H1 (cell line): ENCODE measurements around the gene DPYSL4. TPM values are rescaled to one million over a fixed set of nuclear protein-coding genes. Genes with fewer than 3 reads are reported as not detected.

Experiments used
- CTCF ChIA-PET: fragments of 300-600 bp; sonication (Branson Sonifier 250); formaldehyde crosslinking; loops from one replicate; lab custom pipeline; 2021; ENCODE audit not compliant: partially characterized antibody; lab: Charles Lee
- POLR2A ChIA-PET: fragments of 300-600 bp; sonication (Branson Sonifier 250); formaldehyde crosslinking; loops from one replicate; lab custom pipeline; 2021; ENCODE audit warnings: inconsistent platforms; ENCODE audit not compliant: partially characterized antibody; lab: Charles Lee
- DNase-seq, 2 experiments: peaks; one replicate each; pipeline versions ENCODE4 v3.0.0 to v3.0.0-alpha.2; 2010 to 2022; ENCODE audit warnings: low spot score in 2 of 2, low read depth in 1 of 2, mixed read lengths in 1 of 2
- FAIRE-seq: peaks from 2 replicates; lab custom pipeline; 2011; peaks lifted over from hg19 to GRCh38; lab: Jason Lieb, UNC
- H2AFZ ChIP-seq: 2 replicates; pipeline ENCODE4 v1.8.1; 2012; ENCODE audit warnings: low read length, inconsistent platforms
- H2AK5ac ChIP-seq: 2 replicates; pipeline ENCODE4 v1.6.1; 2013; ENCODE audit warnings: low read depth, low read length
- H2BK120ac ChIP-seq: replicated peaks from 2 replicates; pipeline ENCODE3; 2013; ENCODE audit warnings: low read depth, low read length, inconsistent platforms
- H2BK12ac ChIP-seq: 2 replicates; pipeline ENCODE4 v1.6.1; 2013; ENCODE audit warnings: low read depth, low read length
- H2BK15ac ChIP-seq: 2 replicates; pipeline ENCODE4 v1.6.1; 2013; ENCODE audit warnings: low read length
- H2BK20ac ChIP-seq: 2 replicates; pipeline ENCODE4 v1.6.1; 2013; ENCODE audit warnings: low read length
- H2BK5ac ChIP-seq: 2 replicates; pipeline ENCODE4 v1.6.1; 2013; ENCODE audit warnings: low read depth, low read length
- H3K14ac ChIP-seq: 2 replicates; pipeline ENCODE4 v1.6.1; 2013; ENCODE audit warnings: inconsistent platforms; ENCODE audit not compliant: insufficient read length
- H3K18ac ChIP-seq: 2 replicates; pipeline ENCODE4 v1.6.1; 2013; ENCODE audit warnings: low read length; ENCODE audit errors: extremely low read depth
- H3K23ac ChIP-seq: 2 replicates; pipeline ENCODE4 v1.6.1; 2013; ENCODE audit warnings: inconsistent platforms; ENCODE audit not compliant: insufficient read length
- H3K23me2 ChIP-seq: 2 replicates; pipeline ENCODE4 v1.6.1; 2013; ENCODE audit warnings: low read depth, low read length
- H3K27ac ChIP-seq: 2 replicates; pipeline ENCODE4 v1.6.1; 2011; ENCODE audit warnings: low read depth, low read length, inconsistent platforms
- H3K27me3 ChIP-seq, 4 experiments: replicated peaks in 1 of 4; 1 replicate in 1 of 4; 2 replicates in 3 of 4; pipeline versions ENCODE4 v1.6.1 to v1.8.1; 2011 to 2013; ENCODE audit warnings: low read length in 3 of 4, mild to moderate bottlenecking in 3 of 4, inconsistent platforms in 2 of 4, mixed read lengths in 2 of 4, moderate library complexity in 1 of 4; ENCODE audit not compliant: control insufficient read depth in 3 of 4, insufficient read depth in 3 of 4; ENCODE audit errors: extremely low read depth in 1 of 4
- H3K36me3 ChIP-seq, 4 experiments: 2 replicates each; pipeline versions ENCODE4 v1.6.1 to v1.8.1; 2011 to 2013; ENCODE audit warnings: mild to moderate bottlenecking in 4 of 4, low read length in 3 of 4, moderate library complexity in 2 of 4, control low read depth in 1 of 4, inconsistent platforms in 1 of 4; ENCODE audit not compliant: insufficient read depth in 4 of 4, control insufficient read depth in 2 of 4
- H3K4ac ChIP-seq: replicated peaks from 2 replicates; pipeline ENCODE3; 2013; ENCODE audit warnings: low read length, low read depth, mixed read lengths, inconsistent platforms; ENCODE audit not compliant: insufficient read length
- H3K4me1 ChIP-seq, 4 experiments: replicated peaks in 1 of 4; 1 replicate in 1 of 4; 2 replicates in 3 of 4; pipeline versions ENCODE4 v1.6.1 to v1.8.1; 2011 to 2013; ENCODE audit warnings: low read length in 3 of 4, inconsistent platforms in 2 of 4, mixed read lengths in 1 of 4; ENCODE audit not compliant: insufficient read depth in 4 of 4, control insufficient read depth in 3 of 4
- H3K4me2 ChIP-seq, 2 experiments: 2 replicates each; pipeline versions ENCODE4 v1.6.1 to v1.8.1; 2011 to 2013; ENCODE audit warnings: low read depth in 2 of 2, low read length in 2 of 2, control low read depth in 1 of 2, inconsistent platforms in 1 of 2, mild to moderate bottlenecking in 1 of 2; ENCODE audit not compliant: insufficient read depth in 1 of 2
- H3K4me3 ChIP-seq, 4 experiments: fragments of 200-600, 300-600 bp in 1 of 4; sonication (generic), shearing (Covaris generic), sonication (Bioruptor Twin) in 1 of 4; 2 replicates each; pipeline versions ENCODE4 v1.5.1 to v1.8.1; 2011 to 2016; ENCODE audit warnings: low read length in 4 of 4, low read depth in 3 of 4, control low read depth in 2 of 4, inconsistent platforms in 2 of 4, mild to moderate bottlenecking in 2 of 4, mixed read lengths in 1 of 4, moderate library complexity in 1 of 4; ENCODE audit not compliant: insufficient read depth in 2 of 4; ENCODE audit errors: extremely low read depth in 1 of 4
- H3K56ac ChIP-seq: replicated peaks from 2 replicates; pipeline ENCODE3; 2013; ENCODE audit warnings: low read depth, mild to moderate bottlenecking, mixed read lengths, low read length, inconsistent platforms; ENCODE audit not compliant: insufficient read length
- H3K79me1 ChIP-seq: 2 replicates; pipeline ENCODE4 v1.6.1; 2013; ENCODE audit warnings: low read depth, low read length, control low read depth
- H3K79me2 ChIP-seq, 2 experiments: 2 replicates each; pipeline versions ENCODE4 v1.6.1 to v1.8.1; 2012 to 2013; ENCODE audit warnings: low read length in 2 of 2, mild to moderate bottlenecking in 2 of 2, inconsistent platforms in 1 of 2; ENCODE audit not compliant: insufficient read depth in 2 of 2, control insufficient read depth in 1 of 2
- H3K9ac ChIP-seq, 4 experiments: replicated peaks in 1 of 4; 1 replicate in 1 of 4; 2 replicates in 3 of 4; pipeline versions ENCODE4 v1.6.1 to v1.8.1; 2011 to 2013; ENCODE audit warnings: low read depth in 3 of 4, low read length in 3 of 4, control low read depth in 2 of 4, mild to moderate bottlenecking in 2 of 4, moderate library complexity in 2 of 4, inconsistent platforms in 1 of 4; ENCODE audit errors: extremely low read depth in 1 of 4
- H3K9me3 ChIP-seq, 2 experiments: 2 replicates each; pipeline versions ENCODE4 v1.6.1 to v1.8.1; 2012 to 2013; ENCODE audit warnings: mild to moderate bottlenecking in 2 of 2, moderate library complexity in 2 of 2, control low read depth in 1 of 2, inconsistent platforms in 1 of 2, low read depth in 1 of 2, low read length in 1 of 2, mixed read lengths in 1 of 2; ENCODE audit not compliant: insufficient read depth in 2 of 2
- H4K20me1 ChIP-seq, 2 experiments: replicated peaks in 1 of 2; 2 replicates each; pipeline versions ENCODE3 to v1.8.1; 2011 to 2013; ENCODE audit warnings: inconsistent platforms in 2 of 2, low read length in 2 of 2, mild to moderate bottlenecking in 1 of 2; ENCODE audit not compliant: insufficient read depth in 2 of 2, control insufficient read depth in 1 of 2
- H4K5ac ChIP-seq: 2 replicates; pipeline ENCODE4 v1.6.1; 2013; ENCODE audit warnings: low read length, low read depth, mixed read lengths, inconsistent platforms; ENCODE audit not compliant: insufficient read length
- H4K8ac ChIP-seq: 2 replicates; pipeline ENCODE4 v1.8.0; 2013; ENCODE audit warnings: mild to moderate bottlenecking, moderate library complexity, low read length, inconsistent platforms; ENCODE audit not compliant: insufficient read depth; ENCODE audit errors: extremely low read depth
- H4K91ac ChIP-seq: replicated peaks from 2 replicates; pipeline ENCODE3; 2013; ENCODE audit warnings: low read length, mixed read lengths, inconsistent platforms; ENCODE audit not compliant: insufficient read length
- ASH2L ChIP-seq: fragments of 200-600, 300-600 bp; sonication (generic); IDR thresholded peaks from one replicate; pipeline ENCODE4 v1.7.1; 2017; ENCODE audit warnings: low read length
- CHD1 ChIP-seq: IDR thresholded peaks from 2 replicates; pipeline ENCODE4 v1.6.1; 2012; ENCODE audit warnings: low read depth, low read length, improper control_type of control experiment
- KDM5A ChIP-seq: fragments of 200-600 bp; IDR thresholded peaks from 2 replicates; pipeline ENCODE4 v1.7.1; 2012; ENCODE audit warnings: mild to moderate bottlenecking, low read length, inconsistent platforms, mixed read lengths
- POU5F1 ChIP-seq: IDR thresholded peaks from 2 replicates; pipeline ENCODE4 v1.6.1; 2011; ENCODE audit warnings: low read depth, mild to moderate bottlenecking, low read length, moderate library complexity
- YY1 ChIP-seq: IDR thresholded peaks from 2 replicates; pipeline ENCODE4 v1.6.1; 2011; ENCODE audit warnings: low read depth, mild to moderate bottlenecking, low read length
- WGBS, 2 experiments: shearing (Covaris generic) in 1 of 2; methylation state at CpG; one replicate each; pipeline versions ENCODE4 v1.1.6 to v1.1.7; 2013 to 2015; ENCODE audit warnings: low lambda C conversion rate in 2 of 2, mixed read lengths in 2 of 2, inconsistent platforms in 1 of 2, low coverage in 1 of 2, missing lambda C conversion rate in 1 of 2; ENCODE audit not compliant: insufficient replicate concordance in 2 of 2, insufficient coverage in 1 of 2, insufficient read length in 1 of 2; ENCODE audit errors: extremely low coverage in 1 of 2, missing lambda C conversion rate in 1 of 2; 5-methylcytosine and 5-hydroxymethylcytosine counted together
- polyA plus RNA-seq, 7 experiments: library from polyadenylated mRNA; depleted of rRNA in 3 of 7; stranded (reverse) in 5 of 7; unstranded in 2 of 7; fragments of >200 nt in 5 of 7; fragments of 200-250 nt in 2 of 7; gene quantifications; 1 replicate in 5 of 7; 2 replicates in 1 of 7; 4 replicates in 1 of 7; pipeline versions ENCODE4 v1.2.1 to v1.2.3, GENCODE V29; 2011 to 2013; ENCODE audit warnings: missing spikeins in 2 of 7, mixed read lengths in 2 of 7
- total RNA-seq: library from RNA; stranded (reverse); fragmentation: NEBNext Ultra II Directional; extraction: Animal tissue kit (Norgen Biotek cat#: 25700); gene quantifications from 2 replicates; pipeline ENCODE4 v1.2.1, GENCODE V29; 2021

The DPYSL4 gene
- total and polyA plus RNA-seq, 2 of the 8 experiments (the other 6 are each of a cell fraction or from before 2014, with no cell fraction given), result 12.9 to 15.2 TPM

GRCh38 chr10:132201111-132201969 lies 14.6 kb downstream of the DPYSL4 start:
- H3K23me2 ChIP-seq, result no peaks in the 10 kb centered on the region
- no peak overlapping the region for H3K56ac ChIP-seq
- H3K4me1 ChIP-seq, result no peaks in the 10 kb centered on the region
- no peak overlapping the region for H2BK15ac ChIP-seq
- H3K36me3 ChIP-seq, result no peaks in the 10 kb centered on the region; a peak in 1 of 8 replicates
- H4K5ac ChIP-seq, result no peak overlapping the region
- H4K8ac ChIP-seq, result no peak overlapping the region
- no peaks in the 10 kb centered on the region for H3K79me1 ChIP-seq
- FAIRE-seq (no peak), DNase-seq (no peak)
- POLR2A ChIA-PET, result no interaction called here
- H3K4me2 ChIP-seq, result no peak overlapping the region
- no peak overlapping the region for H3K4ac ChIP-seq
- H3K9ac ChIP-seq, result no peak overlapping the region
- H2AFZ ChIP-seq, result no peak overlapping the region
- no peak overlapping the region for H3K4me3 ChIP-seq
- no peaks in the 10 kb centered on the region for H3K27me3 ChIP-seq
- H2BK20ac ChIP-seq, result no peak overlapping the region
- H3K14ac ChIP-seq, result no peak overlapping the region
- CTCF ChIA-PET, result interaction anchor here (1.0 to 1.1 kb wide), 2 partner anchors 152 to 443 kb away, joined by 3 read pairs; no protein-coding TSS in a partner anchor
- H4K20me1 ChIP-seq, result peaks cover 0 to 9% of the 10 kb centered on the region in 2 experiments
- no peak overlapping the region for H2BK120ac ChIP-seq
- no peak overlapping the region for H2BK5ac ChIP-seq
- H3K79me2 ChIP-seq, result no peaks in the 10 kb centered on the region
- no peak overlapping the region for H4K91ac ChIP-seq
- no peak overlapping the region for H3K18ac ChIP-seq
- TF ChIP-seq ASH2L, result no peak
- no peak for TF ChIP-seq POU5F1
- no peak for TF ChIP-seq CHD1
- no peak for TF ChIP-seq YY1
- TF ChIP-seq KDM5A, result no peak
- WGBS, 2 experiments, result 90% methylated on average over 27 of the region's 35 CpGs; no CpG with 5 or more reads in 1 of the 2 experiments
- H2BK12ac ChIP-seq, result no peak overlapping the region
- H3K23ac ChIP-seq, result no peak overlapping the region
- no peaks in the 10 kb centered on the region for H3K9me3 ChIP-seq
- no peak overlapping the region for H3K27ac ChIP-seq
- no peak overlapping the region for H2AK5ac ChIP-seq
